Caco-2 (cell line): ENCODE data around the gene DAO. TPM values are rescaled to one million over a fixed set of nuclear protein-coding genes. Genes with fewer than 3 reads are reported as not detected.

Source experiments
- BruUV-seq: library from RNA; stranded (reverse); fragments of 400-500 nt; replicated peaks from 2 replicates; lab custom pipeline; 2021; lab: Mats Ljungman, UMichigan
- CTCF ChIA-PET: fragments of 300-600 bp; sonication (Branson Sonifier 250); formaldehyde crosslinking; loops from one replicate; lab custom pipeline; 2022; ENCODE audit warnings: antibody characterized with exemption; lab: Charles Lee
- POLR2A ChIA-PET: fragments of 300-600 bp; sonication (Branson Sonifier 250); formaldehyde crosslinking; loops from one replicate; lab custom pipeline; 2022; ENCODE audit warnings: antibody characterized with exemption; lab: Charles Lee
- DNase-seq, 2 experiments: peaks; one replicate each; pipeline versions ENCODE4 v3.0.0 to v3.0.0-alpha.2; 2020 to 2022
- H3K27me3 ChIP-seq: replicated peaks from 2 replicates; pipeline ENCODE4 v1.6.0; 2011; ENCODE audit warnings: low read length; ENCODE audit not compliant: control insufficient read depth, insufficient read depth
- H3K36me3 ChIP-seq: 2 replicates; pipeline ENCODE4 v1.5.1; 2011; ENCODE audit warnings: low read length; ENCODE audit not compliant: control insufficient read depth, insufficient read depth
- H3K4me1 ChIP-seq: fragments of 250-450 bp; sonication (Bioruptor Pico); 2 replicates; pipeline ENCODE4 v1.5.1; 2020; ENCODE audit warnings: mild to moderate bottlenecking
- H3K4me3 ChIP-seq: 2 replicates; pipeline ENCODE4 v1.5.1; 2011; ENCODE audit warnings: low read depth, mild to moderate bottlenecking, control low read depth, low read length
- H3K9me3 ChIP-seq: fragments of 250-450 bp; sonication (Bioruptor Pico); 2 replicates; pipeline ENCODE4 v1.5.1; 2020; ENCODE audit warnings: mild to moderate bottlenecking, moderate library complexity
- H3K27ac Mint-ChIP-seq: one replicate; pipeline ENCODE4 v1.8.0; 2022; ENCODE audit warnings: mixed read lengths; ENCODE audit not compliant: unreplicated experiment
- H3K27me3 Mint-ChIP-seq: one replicate; pipeline ENCODE4 v1.8.0; 2022; ENCODE audit warnings: mixed read lengths; ENCODE audit not compliant: insufficient read depth, unreplicated experiment
- H3K36me3 Mint-ChIP-seq: one replicate; pipeline ENCODE4 v1.8.0; 2022; ENCODE audit warnings: mild to moderate bottlenecking, mixed read lengths; ENCODE audit not compliant: insufficient read depth, unreplicated experiment
- H3K4me1 Mint-ChIP-seq: one replicate; pipeline ENCODE4 v1.8.0; 2022; ENCODE audit warnings: low read depth, mixed read lengths; ENCODE audit not compliant: unreplicated experiment
- H3K4me3 Mint-ChIP-seq: one replicate; pipeline ENCODE4 v1.8.0; 2022; ENCODE audit warnings: mild to moderate bottlenecking, moderate library complexity, mixed read lengths; ENCODE audit not compliant: unreplicated experiment
- H3K9me3 Mint-ChIP-seq: one replicate; pipeline ENCODE4 v1.8.0; 2022; ENCODE audit warnings: mixed read lengths; ENCODE audit not compliant: unreplicated experiment
- intact Hi-C: fragments of 100-400 bp; cut with micrococcal nuclease; formaldehyde crosslinking; loops from one replicate; pipeline ENCODE4 v1.10.0; 2022; ENCODE audit not compliant: unreplicated experiment
- total RNA-seq: library from RNA; stranded (reverse); gene quantifications from 2 replicates; pipeline ENCODE4 v1.2.3, GENCODE V29; 2022
- TF ChIP-seq, protein P1 (sequence below), 2 experiments: fragments of 200-600 bp in 1 of 2; IDR thresholded peaks; 1 replicate in 1 of 2; 2 replicates in 1 of 2; pipeline versions ENCODE4 v1.5.1 to v1.8.0; 2011 to 2022; ENCODE audit warnings: antibody characterized with exemption in 1 of 2, control low read depth in 1 of 2, inconsistent platforms in 1 of 2, low read depth in 1 of 2, low read length in 1 of 2, mild to moderate bottlenecking in 1 of 2, moderate library complexity in 1 of 2; ENCODE audit not compliant: insufficient read depth in 1 of 2, severe bottlenecking in 1 of 2, unreplicated experiment in 1 of 2

Gene DAO
- total RNA-seq, 1 experiment from 2014 or later: not detected

GRCh38 chr12:108832730-108833354 is 47.0 kb upstream of the DAO start:
- Mint-ChIP-seq H3K9me3 (no peaks in the 10 kb centered on the region), H3K4me3 (peak overlapping the region; percentile 69), H3K27ac (peak overlapping the region; percentile 77), H3K4me1 (peaks cover 33% of the 10 kb centered on the region), H3K27me3 (no peaks in the 10 kb centered on the region), H3K36me3 (peaks cover 37% of the 10 kb centered on the region)
- TF ChIP-seq, protein P1, sequence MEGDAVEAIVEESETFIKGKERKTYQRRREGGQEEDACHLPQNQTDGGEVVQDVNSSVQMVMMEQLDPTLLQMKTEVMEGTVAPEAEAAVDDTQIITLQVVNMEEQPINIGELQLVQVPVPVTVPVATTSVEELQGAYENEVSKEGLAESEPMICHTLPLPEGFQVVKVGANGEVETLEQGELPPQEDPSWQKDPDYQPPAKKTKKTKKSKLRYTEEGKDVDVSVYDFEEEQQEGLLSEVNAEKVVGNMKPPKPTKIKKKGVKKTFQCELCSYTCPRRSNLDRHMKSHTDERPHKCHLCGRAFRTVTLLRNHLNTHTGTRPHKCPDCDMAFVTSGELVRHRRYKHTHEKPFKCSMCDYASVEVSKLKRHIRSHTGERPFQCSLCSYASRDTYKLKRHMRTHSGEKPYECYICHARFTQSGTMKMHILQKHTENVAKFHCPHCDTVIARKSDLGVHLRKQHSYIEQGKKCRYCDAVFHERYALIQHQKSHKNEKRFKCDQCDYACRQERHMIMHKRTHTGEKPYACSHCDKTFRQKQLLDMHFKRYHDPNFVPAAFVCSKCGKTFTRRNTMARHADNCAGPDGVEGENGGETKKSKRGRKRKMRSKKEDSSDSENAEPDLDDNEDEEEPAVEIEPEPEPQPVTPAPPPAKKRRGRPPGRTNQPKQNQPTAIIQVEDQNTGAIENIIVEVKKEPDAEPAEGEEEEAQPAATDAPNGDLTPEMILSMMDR (IDR thresholded peaks at IDR 0.05; ENCODE audit: insufficient read depth in 1 of 2, low read depth in 1 of 2, low read length in 1 of 2, severe bottlenecking in 1 of 2, unreplicated experiment in 1 of 2): no peak
- ChIA-PET CTCF (interaction anchor here (0.6 to 1.6 kb wide), 4 partner anchors 25 to 1154 kb away, joined by 3 to 8 read pairs (median 4); partner anchors contain the start of gene SSH1), POLR2A (interaction anchor here (0.5 to 1.3 kb wide), 7 partner anchors 15 to 284 kb away, joined by 3 to 6 read pairs (median 5); partner anchors contain the start of gene SSH1)
- Histone ChIP-seq H3K36me3 (peaks cover 2% of the 10 kb centered on the region), H3K4me3 (no peak overlapping the region), H3K9me3 (no peaks in the 10 kb centered on the region), H3K27me3 (no peaks in the 10 kb centered on the region), H3K4me1 (peaks cover 23% of the 10 kb centered on the region)
- intact Hi-C loops: loop anchor here (2.0 kb wide), 1 partner anchor 24 kb away; the partner anchor contains the start of gene SSH1
- BruUV-seq: TSS peak; percentile 41
- DNase-seq: peak in 1 of 2 experiments; percentile 43

DNA sequence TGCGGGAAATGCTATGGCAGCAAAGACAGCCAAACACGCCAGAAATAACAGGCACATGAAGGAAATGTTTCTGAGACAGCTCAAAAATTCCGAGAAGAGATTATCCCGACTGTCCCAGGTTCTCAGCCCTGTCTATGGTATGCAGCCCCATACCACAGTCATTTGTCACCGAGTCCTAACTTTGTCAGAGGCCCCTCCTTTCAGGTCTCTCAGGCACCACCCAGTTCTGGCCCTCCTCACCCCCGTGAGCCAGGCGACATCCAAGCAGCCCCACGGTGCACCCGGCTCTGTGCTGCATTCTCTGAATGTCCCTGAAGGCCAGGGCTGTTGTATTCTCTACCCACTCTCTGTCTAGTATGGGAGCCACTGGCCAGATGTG is 46.5 kb upstream of the DAO start:
- H3K4me3 Mint-ChIP-seq: peak overlapping the region; percentile 69
- CTCF ChIA-PET: interaction anchor here (0.7 to 1.6 kb wide), 3 partner anchors 24 to 117 kb away, joined by 4 to 8 read pairs (median 5); partner anchors contain the start of gene SSH1
- peaks cover 23% of the 10 kb centered on the region for H3K4me1 ChIP-seq
- H3K9me3 Mint-ChIP-seq: no peaks in the 10 kb centered on the region
- peaks cover 41% of the 10 kb centered on the region for H3K36me3 Mint-ChIP-seq
- no TSS peak for BruUV-seq
- H3K27me3 Mint-ChIP-seq: no peaks in the 10 kb centered on the region
- intact Hi-C loops: loop anchor here (2.0 kb wide), 1 partner anchor 23 kb away; the partner anchor contains the start of gene SSH1
- peak overlapping the region; percentile 77 for H3K27ac Mint-ChIP-seq
- H3K4me1 Mint-ChIP-seq: peaks cover 33% of the 10 kb centered on the region
- no peaks in the 10 kb centered on the region for H3K9me3 ChIP-seq
- POLR2A ChIA-PET: interaction anchor here (0.5 to 1.3 kb wide), 6 partner anchors 14 to 284 kb away, joined by 3 to 6 read pairs (median 5); partner anchors contain the start of gene SSH1
- peak; percentile 75 to 84 for DNase-seq
- TF ChIP-seq, protein P1 (IDR thresholded peaks at IDR 0.05; ENCODE audit: insufficient read depth in 1 of 2, low read depth in 1 of 2, low read length in 1 of 2, severe bottlenecking in 1 of 2, unreplicated experiment in 1 of 2): no peak
- peaks cover 2% of the 10 kb centered on the region for H3K36me3 ChIP-seq
- no peak overlapping the region for H3K4me3 ChIP-seq
- H3K27me3 ChIP-seq: no peaks in the 10 kb centered on the region

DNA sequence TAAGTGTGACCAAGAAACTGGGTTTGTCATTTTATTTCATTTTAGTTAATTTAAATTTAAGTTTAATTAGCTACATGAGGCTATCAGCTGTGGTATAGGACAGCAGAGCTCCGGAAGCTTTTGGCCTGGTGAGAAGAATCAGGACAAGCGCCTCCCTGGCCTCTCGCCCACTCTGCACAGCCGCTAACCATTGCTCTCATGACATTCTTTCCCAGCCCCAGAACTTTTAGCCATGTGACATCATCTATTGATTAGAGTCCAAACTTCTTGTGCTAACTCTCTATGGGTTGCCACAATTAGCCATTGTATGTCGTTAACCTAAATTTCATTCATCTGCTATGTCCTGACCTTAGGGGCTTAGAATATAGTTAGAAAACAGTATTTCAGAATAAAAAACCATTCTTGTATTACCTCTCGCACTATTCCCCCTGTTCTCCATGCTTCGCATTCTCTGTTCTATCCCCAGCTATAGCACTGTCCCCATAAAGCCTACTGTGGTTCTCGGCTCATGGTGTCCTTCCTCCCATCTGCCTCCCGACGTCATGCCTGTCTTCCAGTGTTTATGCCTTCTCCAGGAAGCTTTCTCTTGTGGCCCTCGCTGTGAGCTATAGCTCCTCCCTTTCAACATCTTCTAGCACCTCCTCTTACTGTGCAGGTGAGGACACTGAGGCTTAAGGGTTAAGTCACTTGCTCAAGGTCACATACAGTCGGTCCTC is 46.0 kb upstream of the DAO start:
- POLR2A ChIA-PET: interaction anchor here (1.3 kb wide), 1 partner anchor 23 kb away, joined by 6 read pairs; the partner anchor contains the start of gene SSH1

More for the DNA sequence above, 46.0 kb upstream of the DAO start:
- DNase-seq: no peak
- Mint-ChIP-seq H3K4me3 (peak overlapping the region; percentile 69), H3K4me1 (peaks cover 33% of the 10 kb centered on the region), H3K27ac (peak overlapping the region; percentile 77), H3K36me3 (peaks cover 44% of the 10 kb centered on the region), H3K9me3 (no peaks in the 10 kb centered on the region), H3K27me3 (no peaks in the 10 kb centered on the region)
- TSS peak; percentile 77 for BruUV-seq
- intact Hi-C loops: loop anchor here (2.0 kb wide), 1 partner anchor 23 kb away; the partner anchor contains the start of gene SSH1
- CTCF ChIA-PET: interaction anchor here (1.3 kb wide), 1 partner anchor 23 kb away, joined by 4 read pairs; the partner anchor contains the start of gene SSH1
- Histone ChIP-seq H3K9me3 (no peaks in the 10 kb centered on the region), H3K4me3 (no peak overlapping the region), H3K36me3 (peaks cover 2% of the 10 kb centered on the region), H3K27me3 (no peaks in the 10 kb centered on the region), H3K4me1 (peaks cover 23% of the 10 kb centered on the region)
- TF ChIP-seq, protein P1 (IDR thresholded peaks at IDR 0.05; ENCODE audit: insufficient read depth in 1 of 2, low read depth in 1 of 2, low read length in 1 of 2, severe bottlenecking in 1 of 2, unreplicated experiment in 1 of 2): no peak
